Endothelial cell of umbilical vein (primary cell): Measurements from ENCODE around the gene GLRX2. TPM values are rescaled to one million over a fixed set of nuclear protein-coding genes. Genes with fewer than 3 reads are reported as not detected.

Experiments used
- BruUV-seq: library from RNA; stranded (reverse); fragments of 400-500 nt; replicated peaks from 2 replicates; lab custom pipeline; 2021; lab: Mats Ljungman, UMichigan
- CTCF ChIA-PET: fragments of 300-600, 350-600 bp; sonication (Branson Sonifier 250); formaldehyde crosslinking; loops from one replicate; lab custom pipeline; 2021; ENCODE audit warnings: antibody characterized with exemption, inconsistent platforms; lab: Charles Lee
- POLR2A ChIA-PET: fragments of 300-600, 350-600 bp; sonication (Branson Sonifier 250); formaldehyde crosslinking; loops from one replicate; lab custom pipeline; 2021; ENCODE audit warnings: antibody characterized with exemption, inconsistent platforms; lab: Charles Lee
- DNase-seq: peaks from one replicate; pipeline ENCODE4 v3.0.0-alpha.2; 2011; ENCODE audit warnings: low read depth, low spot score
- FAIRE-seq: peaks from 2 replicates; lab custom pipeline; 2011; peaks lifted over from hg19 to GRCh38; lab: Jason Lieb, UNC
- H2AFZ ChIP-seq: 2 replicates; pipeline ENCODE4 v1.6.0; 2012; ENCODE audit warnings: low read depth, low read length, control low read depth, inconsistent platforms
- H3K27ac ChIP-seq: 2 replicates; pipeline ENCODE4 v1.5.1; 2011; ENCODE audit warnings: low read depth, mild to moderate bottlenecking, control low read depth, low read length, moderate library complexity; ENCODE audit not compliant: insufficient read depth
- H3K27me3 ChIP-seq, 2 experiments: 2 replicates each; pipeline versions ENCODE4 v1.6.0 to v1.6.1; 2011; ENCODE audit warnings: low read length in 2 of 2, mixed read lengths in 1 of 2; ENCODE audit not compliant: control insufficient read depth in 2 of 2, insufficient read depth in 2 of 2
- H3K36me3 ChIP-seq, 2 experiments: 2 replicates in 1 of 2; 3 replicates in 1 of 2; pipeline ENCODE4 v1.5.1; 2011; ENCODE audit warnings: low read length in 2 of 2, mild to moderate bottlenecking in 1 of 2, moderate library complexity in 1 of 2; ENCODE audit not compliant: control insufficient read depth in 2 of 2, insufficient read depth in 2 of 2; ENCODE audit errors: extremely low read depth in 1 of 2
- H3K4me1 ChIP-seq: 3 replicates; pipeline ENCODE4 v1.5.1; 2011; ENCODE audit warnings: mild to moderate bottlenecking, low read length; ENCODE audit not compliant: control insufficient read depth, insufficient read depth; ENCODE audit errors: extremely low read depth
- H3K4me2 ChIP-seq: 2 replicates; pipeline ENCODE4 v1.6.1; 2011; ENCODE audit warnings: low read length, control low read depth, mixed read lengths; ENCODE audit not compliant: insufficient read depth
- H3K4me3 ChIP-seq, 3 experiments: fragments of 200-600 bp in 1 of 3; sonication (generic), shearing (Covaris generic) in 1 of 3; replicated peaks in 1 of 3; 2 replicates each; pipeline ENCODE4 v1.5.1; 2011 to 2016; ENCODE audit warnings: control low read depth in 3 of 3, low read length in 3 of 3, mild to moderate bottlenecking in 2 of 3, inconsistent platforms in 1 of 3, low read depth in 1 of 3, moderate library complexity in 1 of 3; ENCODE audit not compliant: insufficient read depth in 1 of 3
- H3K79me2 ChIP-seq: 2 replicates; pipeline ENCODE4 v1.6.0; 2012; ENCODE audit warnings: low read length, inconsistent platforms; ENCODE audit not compliant: control insufficient read depth, insufficient read depth
- H3K9ac ChIP-seq: replicated peaks from 2 replicates; pipeline ENCODE3; 2011; ENCODE audit warnings: low read length, control low read depth; ENCODE audit not compliant: insufficient read depth; ENCODE audit errors: extremely low read depth
- H3K9me1 ChIP-seq: replicated peaks from 3 replicates; pipeline ENCODE4 v1.6.0; 2011; ENCODE audit warnings: mild to moderate bottlenecking, low read length; ENCODE audit not compliant: control insufficient read depth, insufficient read depth; ENCODE audit errors: extremely low read depth
- H3K9me3 ChIP-seq: replicated peaks from 2 replicates; pipeline ENCODE4 v1.5.1; 2012; ENCODE audit warnings: low read length, inconsistent platforms; ENCODE audit not compliant: control insufficient read depth, insufficient read depth
- H4K20me1 ChIP-seq: replicated peaks from 2 replicates; pipeline ENCODE3; 2011; ENCODE audit warnings: mild to moderate bottlenecking, low read length; ENCODE audit not compliant: control insufficient read depth, insufficient read depth; ENCODE audit errors: extremely low read depth
- CTCF ChIP-seq, 2 donors: IDR thresholded peaks; 1 replicate in 1 of 2; 2 replicates in 1 of 2; pipeline ENCODE4 v1.5.1; 2011; ENCODE audit warnings: low read length in 2 of 2, mild to moderate bottlenecking in 2 of 2, moderate library complexity in 2 of 2, control low read depth in 1 of 2, inconsistent platforms in 1 of 2, low read depth in 1 of 2; ENCODE audit not compliant: insufficient read depth in 1 of 2; ENCODE audit errors: extremely low read depth in 1 of 2
- EZH2 ChIP-seq: IDR thresholded peaks from 2 replicates; pipeline ENCODE4 v1.6.1; 2012; ENCODE audit warnings: borderline replicate concordance, low read depth, mild to moderate bottlenecking, moderate library complexity, low read length, inconsistent platforms; ENCODE audit not compliant: severe bottlenecking
- FOS ChIP-seq: IDR thresholded peaks from 2 replicates; pipeline ENCODE4 v1.6.1; 2011; ENCODE audit warnings: mild to moderate bottlenecking, low read length, moderate library complexity, borderline replicate concordance; ENCODE audit not compliant: insufficient read depth
- GATA2 ChIP-seq: IDR thresholded peaks from 2 replicates; pipeline ENCODE4 v1.7.0; 2011; ENCODE audit warnings: low read depth, mild to moderate bottlenecking, moderate library complexity, mixed read lengths, low read length; ENCODE audit not compliant: insufficient read length, insufficient read depth
- JUN ChIP-seq: IDR thresholded peaks from 2 replicates; pipeline ENCODE4 v1.6.1; 2011; ENCODE audit warnings: borderline replicate concordance, low read depth; ENCODE audit not compliant: insufficient read length, insufficient read depth
- MAX ChIP-seq: IDR thresholded peaks from 2 replicates; pipeline ENCODE4 v1.6.1; 2011; ENCODE audit not compliant: insufficient read depth, insufficient read length
- MYC ChIP-seq: IDR thresholded peaks from one replicate; pipeline ENCODE4 v1.6.1; 2011; ENCODE audit warnings: mild to moderate bottlenecking, low read depth, low read length
- POLR2A ChIP-seq: IDR thresholded peaks from 2 replicates; pipeline ENCODE4 v1.6.1; 2012; ENCODE audit warnings: low read depth, mild to moderate bottlenecking, control low read depth, low read length
- POLR2AphosphoS5 ChIP-seq: IDR thresholded peaks from 2 replicates; pipeline ENCODE4 v1.6.1; 2012; ENCODE audit warnings: low read depth, mild to moderate bottlenecking, control low read depth, low read length, moderate library complexity; ENCODE audit not compliant: insufficient read depth
- dilution Hi-C: fragments of 300-500 bp; cut with MboI; formaldehyde crosslinking; loops from one replicate; pipeline ENCODE4 v1.15.0; 2019; ENCODE audit warnings: low sequenced_read_pairs; ENCODE audit not compliant: extremely low pct_ligation_motif_present
- intact Hi-C: fragments of 100-400 bp; cut with micrococcal nuclease; formaldehyde crosslinking; loops from one replicate; pipeline ENCODE4 v1.10.0; 2022
- polyA plus RNA-seq, 4 experiments: library from polyadenylated mRNA; depleted of rRNA in 3 of 4; stranded (reverse) in 3 of 4; unstranded in 1 of 4; fragments of >200 nt; gene quantifications; 2 replicates each; pipeline versions ENCODE4 v1.2.1 to v1.2.3, GENCODE V29; 2011 to 2012; ENCODE audit warnings: missing spikeins in 1 of 4
- total RNA-seq: library from RNA; stranded (reverse); gene quantifications from 2 replicates; pipeline ENCODE4 v1.2.3, GENCODE V29; 2021

The GLRX2 gene
- total and polyA plus RNA-seq, 2 donors (not counting 3 experiments of a cell fraction or from before 2014, with no cell fraction given): 13.1 to 21.5 TPM

- intact Hi-C loops: loop anchor here (1.0 kb wide), 1 partner anchor 296 kb away; no protein-coding TSS in a partner anchor
- dilution Hi-C loops: no loop called here
- no peaks in the 10 kb centered on the region for H3K27me3 ChIP-seq
These were observed 710 bp downstream of the GLRX2 start for GRCh38 chr1:193104502-193104906.

DNA sequence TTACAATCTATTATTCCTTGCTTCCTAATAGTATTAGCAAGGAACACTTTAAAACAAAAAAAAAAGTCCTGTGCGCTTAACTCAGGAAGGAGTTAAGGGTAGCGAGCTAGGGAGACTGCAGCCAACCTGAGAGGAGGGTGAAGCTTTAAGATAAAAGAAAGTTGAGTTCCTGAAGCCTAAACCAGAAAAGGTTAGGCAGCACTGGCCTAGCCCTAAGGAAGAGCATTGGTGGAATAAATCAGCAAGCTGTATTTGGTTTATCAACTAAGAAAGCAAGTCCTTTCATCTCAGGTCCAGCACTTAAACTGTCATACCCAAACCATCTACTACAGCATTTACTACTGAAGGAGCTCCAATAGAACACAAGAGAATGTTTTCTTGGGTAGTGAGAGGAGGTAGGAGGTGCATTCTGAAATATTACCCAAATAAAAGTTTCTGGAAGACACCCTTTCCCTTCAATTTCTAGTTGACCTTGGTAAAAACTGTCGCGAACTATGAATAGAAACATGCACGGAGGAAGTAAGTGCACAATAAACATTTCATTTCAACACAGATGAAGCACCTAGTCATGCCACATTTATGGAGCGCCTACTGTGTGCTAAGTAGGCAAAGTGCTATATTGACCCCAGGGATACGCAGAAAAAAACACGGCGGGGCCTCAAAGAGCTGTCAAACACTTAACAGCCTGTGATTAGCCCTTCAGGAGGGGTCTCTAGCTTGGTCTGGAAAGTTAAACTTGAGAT, 1.3 kb downstream of the GLRX2 start:
- ChIA-PET CTCF (interaction anchor here (1.4 to 3.5 kb wide), 7 partner anchors 11 to 297 kb away, joined by 3 to 49 read pairs (median 6); partner anchors contain the start of genes CDC73, RO60 and UCHL5), POLR2A (interaction anchor here (1.6 kb wide), 1 partner anchor 45 kb away, joined by 5 read pairs; the partner anchor contains the start of genes RO60 and UCHL5)
- peak overlapping the region; percentile 88 for H3K4me2 ChIP-seq
- H3K27ac ChIP-seq: peak overlapping the region; percentile 69
- peak overlapping the region; percentile 84 for H3K9ac ChIP-seq
- TF ChIP-seq EZH2 (no peak), GATA2 (no peak), MYC (no peak), MAX (no peak), POLR2A (no peak), FOS (no peak), CTCF (IDR thresholded peaks at IDR 0.05; ENCODE audit: extremely low read depth in 1 of 2, insufficient read depth in 1 of 2, low read depth in 1 of 2, low read length in 2 of 2) (no peak), POLR2AphosphoS5 (no peak), JUN (no peak)
- BruUV-seq: no TSS peak
- no peaks in the 10 kb centered on the region for H3K9me1 ChIP-seq
- H3K4me3 ChIP-seq: peak overlapping the region; percentile 58 to 96 (median 93)
- H3K79me2 ChIP-seq: peaks cover 22% of the 10 kb centered on the region
- H3K27me3 ChIP-seq: no peaks in the 10 kb centered on the region
- H2AFZ ChIP-seq: peak overlapping the region; percentile 87
- FAIRE-seq: no peak
- peaks cover 15% of the 10 kb centered on the region for H3K4me1 ChIP-seq
- DNase-seq: peak; percentile 15
- intact Hi-C loops (loop anchor here (1.0 kb wide), 1 partner anchor 296 kb away; no protein-coding TSS in a partner anchor), dilution Hi-C loops (no loop called here)
- H4K20me1 ChIP-seq: no peaks in the 10 kb centered on the region
- no peaks in the 10 kb centered on the region for H3K9me3 ChIP-seq
- H3K36me3 ChIP-seq: peaks cover 5 to 6% of the 10 kb centered on the region in 2 experiments

More at GRCh38 chr1:193104502-193104906, 710 bp downstream of the GLRX2 start:
- CTCF ChIA-PET: interaction anchor here (1.0 to 3.5 kb wide), 9 partner anchors 11 to 630 kb away, joined by 3 to 49 read pairs (median 6); partner anchors contain the start of genes CDC73, RO60 and UCHL5
- POLR2A ChIA-PET: interaction anchor here (1.6 kb wide), 1 partner anchor 46 kb away, joined by 5 read pairs; the partner anchor contains the start of genes RO60 and UCHL5
- peak overlapping the region; percentile 58 to 96 (median 93) for H3K4me3 ChIP-seq
- peak overlapping the region; percentile 84 for H3K9ac ChIP-seq
- no peaks in the 10 kb centered on the region for H3K9me3 ChIP-seq
- H3K4me1 ChIP-seq: peaks cover 15% of the 10 kb centered on the region
- peak overlapping the region; percentile 69 for H3K27ac ChIP-seq
- peaks cover 22% of the 10 kb centered on the region for H3K79me2 ChIP-seq
- FAIRE-seq (peak; percentile 71), DNase-seq (no peak)
- peak overlapping the region; percentile 88 for H3K4me2 ChIP-seq
- BruUV-seq: TSS peak; percentile 35
- H3K9me1 ChIP-seq: no peaks in the 10 kb centered on the region
- peak overlapping the region; percentile 87 for H2AFZ ChIP-seq
- no peaks in the 10 kb centered on the region for H4K20me1 ChIP-seq
- peaks cover 2 to 3% of the 10 kb centered on the region in 2 experiments for H3K36me3 ChIP-seq
- TF ChIP-seq EZH2: no peak
- peak; percentile 58 for TF ChIP-seq GATA2
